Heart left ventricle (tissue), 13 donors: Measurements from ENCODE around the gene LTB4R.

Source experiments
- POLR2A ChIP-seq, 2 donors: fragments of 450-650 bp; IDR thresholded peaks; one replicate each; pipeline ENCODE4 v1.6.1; 2017; ENCODE audit warnings: antibody characterized with exemption in 2 of 2, mild to moderate bottlenecking in 2 of 2, moderate library complexity in 2 of 2
- TF ChIP-seq, protein P1 (sequence below), 12 donors: fragments of 200-600 bp; sonication (generic) in 4 of 12; IDR thresholded peaks; one replicate each; pipeline versions ENCODE4 v1.5.0 to v1.8.0; 2018 to 2022; ENCODE audit warnings: antibody characterized with exemption in 12 of 12, mild to moderate bottlenecking in 5 of 12
- donor health status: ischemic (EF 13 %, LVEDD 7.1; RV severe dilation, severe dysfunction).
- donor health status: DM: no; HTN: yes; CAD: no.
- donor health status: DM: no; HTN: no; CAD: no.
- donor health status: ischemic (EF 25% LVEDD 6.9; RV normal size, moderate dysfunction).
- donor health status: ischemic (EF 25% LVEDD 5.7; RV mildly dilated, moderate dysfunction).
- donor health status: ischemic (EF 35%, LVEDD 5.7; RV mildly dilated, moderate dysfunction).
- donor health status: nonischemic (EF 11% LVEDD 7.7; RV severe dilation, severe dysfunction).
- donor health status: DM: yes; HTN: yes; CAD: no.
- donor health status: PGD.
- donor health status: ischemic (EF 29% LVEDD 5.4; RV normal size, mild dysfunction).
- donor health status: nonischemic (EF 23%, LVEDD 6.1; RV moderate dilation, normal function).

DNA sequence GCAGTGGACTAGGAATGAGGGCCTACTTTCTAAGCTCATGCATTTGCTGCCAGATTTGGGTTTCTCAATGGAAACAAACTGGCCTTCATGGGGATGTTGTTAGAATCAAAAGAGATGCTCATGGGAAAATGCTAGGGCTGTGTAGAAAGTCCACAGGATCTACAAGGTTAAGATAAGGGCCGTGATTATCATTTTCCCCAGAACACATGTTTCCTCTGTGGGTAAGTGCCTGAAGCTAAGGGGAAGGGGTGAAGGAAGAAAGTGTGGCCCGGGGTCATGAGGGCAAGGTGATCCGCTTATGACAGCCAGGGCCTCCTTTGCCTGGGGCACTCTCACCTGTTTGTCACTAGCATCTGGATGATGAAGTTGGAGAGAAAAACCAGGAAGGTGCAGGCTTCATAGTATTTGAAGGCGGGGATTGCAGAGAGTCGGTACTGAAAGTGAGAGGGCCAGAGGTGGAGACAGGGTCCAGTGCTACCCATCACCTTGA, 13.8 kb downstream of the LTB4R start:
- TF ChIP-seq POLR2A (IDR thresholded peaks at IDR 0.05), result no peak
- TF ChIP-seq, protein P1, sequence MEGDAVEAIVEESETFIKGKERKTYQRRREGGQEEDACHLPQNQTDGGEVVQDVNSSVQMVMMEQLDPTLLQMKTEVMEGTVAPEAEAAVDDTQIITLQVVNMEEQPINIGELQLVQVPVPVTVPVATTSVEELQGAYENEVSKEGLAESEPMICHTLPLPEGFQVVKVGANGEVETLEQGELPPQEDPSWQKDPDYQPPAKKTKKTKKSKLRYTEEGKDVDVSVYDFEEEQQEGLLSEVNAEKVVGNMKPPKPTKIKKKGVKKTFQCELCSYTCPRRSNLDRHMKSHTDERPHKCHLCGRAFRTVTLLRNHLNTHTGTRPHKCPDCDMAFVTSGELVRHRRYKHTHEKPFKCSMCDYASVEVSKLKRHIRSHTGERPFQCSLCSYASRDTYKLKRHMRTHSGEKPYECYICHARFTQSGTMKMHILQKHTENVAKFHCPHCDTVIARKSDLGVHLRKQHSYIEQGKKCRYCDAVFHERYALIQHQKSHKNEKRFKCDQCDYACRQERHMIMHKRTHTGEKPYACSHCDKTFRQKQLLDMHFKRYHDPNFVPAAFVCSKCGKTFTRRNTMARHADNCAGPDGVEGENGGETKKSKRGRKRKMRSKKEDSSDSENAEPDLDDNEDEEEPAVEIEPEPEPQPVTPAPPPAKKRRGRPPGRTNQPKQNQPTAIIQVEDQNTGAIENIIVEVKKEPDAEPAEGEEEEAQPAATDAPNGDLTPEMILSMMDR (IDR thresholded peaks at IDR 0.05), result no peak
